Neutrophil (primary cell): ENCODE data around the gene IL6R.

Experiments used
- H3K27ac ChIP-seq: fragments of 200-600 bp; sonication (generic); 2 replicates; pipeline ENCODE4 v1.5.1; 2016; ENCODE audit warnings: mild to moderate bottlenecking, moderate library complexity
- H3K27me3 ChIP-seq: fragments of 200-600 bp; sonication (generic); 2 replicates; pipeline ENCODE4 v1.6.0; 2016; ENCODE audit warnings: mild to moderate bottlenecking
- H3K36me3 ChIP-seq: fragments of 200-600 bp; sonication (generic); 2 replicates; pipeline ENCODE4 v1.5.1; 2017
- H3K4me1 ChIP-seq, 2 experiments: fragments of 200-600 bp in 1 of 2; sonication (generic) in 1 of 2; 1 replicate in 1 of 2; 2 replicates in 1 of 2; pipeline versions ENCODE4 v1.5.1 to v1.6.1; 2013 to 2016; ENCODE audit warnings: low read depth in 1 of 2, low read length in 1 of 2, mild to moderate bottlenecking in 1 of 2, moderate library complexity in 1 of 2; ENCODE audit not compliant: control insufficient read depth in 1 of 2, insufficient read depth in 1 of 2
- H3K4me3 ChIP-seq, 2 experiments: fragments of 200-600 bp in 1 of 2; sonication (generic) in 1 of 2; 1 replicate in 1 of 2; 2 replicates in 1 of 2; pipeline ENCODE4 v1.5.1; 2013 to 2016; ENCODE audit warnings: low read depth in 1 of 2, low read length in 1 of 2, mild to moderate bottlenecking in 1 of 2, moderate library complexity in 1 of 2
- H3K9me3 ChIP-seq: fragments of 200-600 bp; sonication (generic); 2 replicates; pipeline ENCODE4 v1.5.1; 2016
- CTCF ChIP-seq: fragments of 200-600 bp; sonication (generic); IDR thresholded peaks from 2 replicates; pipeline ENCODE4 v1.5.1; 2016; ENCODE audit warnings: antibody characterized with exemption

Gene IL6R

GRCh38 chr1:154404511-154404931 is 622 bp upstream of the IL6R start:
- peak overlapping the region; percentile 86 to 96 for H3K4me3 ChIP-seq

GRCh38 chr1:154405747-154406571 is 816 bp downstream of the IL6R start:
- peak; percentile 6 for TF ChIP-seq CTCF
- Histone ChIP-seq H3K27ac (peak overlapping the region; percentile 99), H3K4me3 (peak overlapping the region; percentile 86 to 96), H3K9me3 (no peaks in the 10 kb centered on the region), H3K4me1 (peaks cover 77 to 88% of the 10 kb centered on the region in 2 experiments), H3K27me3 (no peaks in the 10 kb centered on the region), H3K36me3 (peaks cover 8% of the 10 kb centered on the region)

More at GRCh38 chr1:154404511-154404931, 622 bp upstream of the IL6R start:
- Histone ChIP-seq H3K4me1 (peaks cover 77 to 88% of the 10 kb centered on the region in 2 experiments), H3K27ac (peak overlapping the region; percentile 99), H3K27me3 (no peaks in the 10 kb centered on the region), H3K9me3 (no peaks in the 10 kb centered on the region), H3K36me3 (no peaks in the 10 kb centered on the region)
- no peak for TF ChIP-seq CTCF

GRCh38 chr1:154406572-154406879 is 1.4 kb downstream of the IL6R start:
- Histone ChIP-seq H3K27ac (peak overlapping the region; percentile 99), H3K36me3 (peaks cover 13% of the 10 kb centered on the region), H3K9me3 (no peaks in the 10 kb centered on the region), H3K4me1 (peaks cover 77 to 88% of the 10 kb centered on the region in 2 experiments), H3K4me3 (peak overlapping the region; percentile 86 to 96), H3K27me3 (no peaks in the 10 kb centered on the region)
- no peak for TF ChIP-seq CTCF

GRCh38 chr1:154406886-154407197 is 1.7 kb downstream of the IL6R start:
- peaks cover 16% of the 10 kb centered on the region for H3K36me3 ChIP-seq
- peak overlapping the region; percentile 86 to 96 for H3K4me3 ChIP-seq
- peaks cover 75 to 88% of the 10 kb centered on the region in 2 experiments for H3K4me1 ChIP-seq
- no peak for TF ChIP-seq CTCF
- H3K27me3 ChIP-seq = no peaks in the 10 kb centered on the region
- no peaks in the 10 kb centered on the region for H3K9me3 ChIP-seq
- H3K27ac ChIP-seq = peak overlapping the region; percentile 99

- Histone ChIP-seq H3K4me1 (peaks cover 69 to 83% of the 10 kb centered on the region in 2 experiments), H3K27me3 (no peaks in the 10 kb centered on the region)
- no peak for TF ChIP-seq CTCF
These were observed 2.3 kb downstream of the IL6R start for GRCh38 chr1:154407198-154408091.

More at GRCh38 chr1:154407198-154408091, 2.3 kb downstream of the IL6R start:
- Histone ChIP-seq H3K9me3 (no peaks in the 10 kb centered on the region), H3K27ac (peak overlapping the region; percentile 99), H3K4me3 (peak overlapping the region; percentile 86 to 96), H3K36me3 (peaks cover 21% of the 10 kb centered on the region)
